Activated naive CD8-positive, alpha-beta T cell (primary cell): ENCODE data around the gene CFAP68.
A peak's percentile ranks its signal among the peaks of the same experiment; 100 is the strongest.
"Not testable (repeated sequence)": the region's sequence is repeated elsewhere in the genome, so short reads cannot be mapped to it uniquely, and the experiment has no call there.

Source experiments
- H3K27ac Mint-ChIP-seq: one replicate; pipeline ENCODE4 v1.8.0; 2021; ENCODE audit warnings: mixed read lengths
- H3K27me3 Mint-ChIP-seq: one replicate; pipeline ENCODE4 v1.8.0; 2021; ENCODE audit warnings: mixed read lengths
- H3K36me3 Mint-ChIP-seq: one replicate; pipeline ENCODE4 v1.8.0; 2021; ENCODE audit warnings: mixed read lengths
- H3K4me1 Mint-ChIP-seq: one replicate; pipeline ENCODE4 v1.8.0; 2021; ENCODE audit warnings: low read depth, mixed read lengths
- H3K4me3 Mint-ChIP-seq: one replicate; pipeline ENCODE4 v1.8.0; 2021; ENCODE audit warnings: mild to moderate bottlenecking, mixed read lengths
- H3K9me3 Mint-ChIP-seq: one replicate; pipeline ENCODE4 v1.8.0; 2021; ENCODE audit warnings: low read depth, mixed read lengths

CFAP68 gene

GRCh38 chr11:111849631-111850030 lies 29.7 kb upstream of the CFAP68 start:
- Mint-ChIP-seq H3K27me3 (no peaks in the 10 kb centered on the region), H3K36me3 (peaks cover 17% of the 10 kb centered on the region), H3K9me3 (no peaks in the 10 kb centered on the region), H3K4me1 (no peaks in the 10 kb centered on the region), H3K4me3 (no peak overlapping the region), H3K27ac (no peak overlapping the region)

GRCh38 chr11:111851067-111851466 lies 28.3 kb upstream of the CFAP68 start:
- Mint-ChIP-seq H3K9me3 (no peaks in the 10 kb centered on the region), H3K36me3 (peaks cover 18% of the 10 kb centered on the region), H3K4me1 (no peaks in the 10 kb centered on the region), H3K27me3 (no peaks in the 10 kb centered on the region), H3K27ac (no peak overlapping the region), H3K4me3 (no peak overlapping the region)

DNA sequence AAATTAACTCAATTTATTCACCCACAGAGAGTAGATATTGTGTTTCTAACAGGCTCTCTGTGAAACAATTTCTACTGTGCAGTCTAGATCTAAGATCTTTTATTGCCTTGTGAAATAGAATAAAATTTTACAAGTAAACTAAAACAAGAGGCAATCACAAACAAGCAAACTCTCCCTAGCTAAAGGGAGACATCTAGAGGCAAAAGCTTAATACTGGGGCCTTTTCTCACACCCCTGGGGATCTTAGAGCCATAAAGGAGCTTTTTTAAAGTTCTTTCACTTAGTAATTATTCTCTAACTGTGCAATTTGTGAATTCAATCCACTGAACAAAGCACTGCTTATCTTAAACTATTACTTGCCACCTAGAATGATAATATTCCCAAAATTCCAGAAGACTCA lies 27.7 kb upstream of the CFAP68 start:
- H3K27me3 Mint-ChIP-seq = no peaks in the 10 kb centered on the region
- no peak overlapping the region for H3K27ac Mint-ChIP-seq
- H3K4me1 Mint-ChIP-seq = no peaks in the 10 kb centered on the region
- no peak overlapping the region for H3K4me3 Mint-ChIP-seq
- H3K36me3 Mint-ChIP-seq = peaks cover 15% of the 10 kb centered on the region
- H3K9me3 Mint-ChIP-seq = no peaks in the 10 kb centered on the region

GRCh38 chr11:111852103-111852502 lies 27.2 kb upstream of the CFAP68 start:
- H3K27me3 Mint-ChIP-seq = no peaks in the 10 kb centered on the region
- H3K9me3 Mint-ChIP-seq = no peaks in the 10 kb centered on the region
- no peaks in the 10 kb centered on the region for H3K4me1 Mint-ChIP-seq
- H3K27ac Mint-ChIP-seq = no peak overlapping the region
- peaks cover 15% of the 10 kb centered on the region for H3K36me3 Mint-ChIP-seq
- H3K4me3 Mint-ChIP-seq = no peak overlapping the region

DNA sequence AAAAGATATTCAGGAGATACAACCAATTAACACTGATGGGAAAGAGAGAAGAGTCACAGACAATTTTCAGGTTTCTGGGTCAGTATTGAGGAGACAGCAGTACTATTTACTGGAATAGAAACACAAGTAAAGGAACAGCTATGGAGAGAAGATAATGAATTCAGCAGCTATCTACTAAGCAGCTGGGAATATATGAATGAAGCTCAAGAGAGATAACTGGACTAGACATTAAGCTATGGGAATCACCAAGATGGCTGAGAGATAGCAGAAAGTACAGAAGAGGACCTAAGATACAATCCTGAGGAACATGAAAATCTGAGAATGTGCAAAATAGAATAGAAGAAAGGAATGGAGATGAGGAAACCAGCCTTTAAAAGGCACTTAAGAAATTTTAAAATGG lies 23.8 kb upstream of the CFAP68 start:
- Mint-ChIP-seq H3K27ac (no peak overlapping the region), H3K9me3 (no peaks in the 10 kb centered on the region), H3K27me3 (no peaks in the 10 kb centered on the region), H3K4me1 (no peaks in the 10 kb centered on the region), H3K4me3 (no peak overlapping the region), H3K36me3 (peaks cover 15% of the 10 kb centered on the region)

DNA sequence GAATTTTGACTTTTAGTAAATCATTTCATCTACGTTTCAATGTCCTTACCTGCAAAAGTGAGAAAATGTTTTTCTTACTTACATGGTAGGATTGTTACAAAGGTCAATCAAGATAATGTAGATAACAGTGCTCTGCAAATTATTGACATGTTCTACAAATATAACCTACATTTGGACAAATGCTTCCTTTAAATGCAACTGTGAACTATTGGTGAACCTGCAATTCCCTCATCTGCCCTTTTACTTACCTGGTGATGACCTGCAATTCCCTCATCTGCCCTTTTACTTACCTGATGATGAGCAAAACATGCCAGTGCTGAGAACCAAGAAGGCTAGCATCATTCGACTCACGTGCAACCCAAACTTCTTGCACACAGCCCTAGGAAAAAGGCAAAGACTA lies 19.1 kb upstream of the CFAP68 start:
- no peaks in the 10 kb centered on the region for H3K4me1 Mint-ChIP-seq
- no peak overlapping the region for H3K4me3 Mint-ChIP-seq
- no peaks in the 10 kb centered on the region for H3K9me3 Mint-ChIP-seq
- no peak overlapping the region for H3K27ac Mint-ChIP-seq
- H3K36me3 Mint-ChIP-seq = peaks cover 9% of the 10 kb centered on the region
- no peaks in the 10 kb centered on the region for H3K27me3 Mint-ChIP-seq

- Mint-ChIP-seq H3K27ac (no peak overlapping the region), H3K36me3 (peaks cover 22% of the 10 kb centered on the region), H3K4me3 (peak overlapping the region; percentile 65), H3K4me1 (peaks cover 30% of the 10 kb centered on the region), H3K9me3 (no peaks in the 10 kb centered on the region), H3K27me3 (no peaks in the 10 kb centered on the region)
Measured at GRCh38 chr11:111870113-111870512, 9.2 kb upstream of the CFAP68 start.

DNA sequence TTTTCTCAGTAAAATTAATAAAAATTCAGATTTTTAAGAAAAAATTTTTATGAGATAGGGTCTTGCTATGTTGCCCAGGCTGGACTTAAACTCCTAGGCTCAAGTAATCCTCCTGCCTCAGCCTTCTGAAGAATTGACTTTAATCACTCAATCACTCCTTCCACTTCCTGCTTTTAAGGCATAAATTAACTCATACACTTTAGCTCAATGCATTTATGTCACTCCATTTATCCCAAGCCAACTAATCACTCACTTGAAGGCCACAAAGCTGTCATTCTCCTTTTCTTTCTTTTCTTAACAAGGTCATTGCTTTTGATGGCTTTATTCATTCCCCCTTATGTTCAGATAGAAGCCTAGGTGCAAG lies 8.8 kb upstream of the CFAP68 start:
- H3K36me3 Mint-ChIP-seq = peaks cover 22% of the 10 kb centered on the region
- peaks cover 31% of the 10 kb centered on the region for H3K4me1 Mint-ChIP-seq
- no peaks in the 10 kb centered on the region for H3K9me3 Mint-ChIP-seq
- no peaks in the 10 kb centered on the region for H3K27me3 Mint-ChIP-seq
- H3K27ac Mint-ChIP-seq = peak overlapping the region; percentile 91
- H3K4me3 Mint-ChIP-seq = peak overlapping the region; percentile 90

- peaks cover 22% of the 10 kb centered on the region for H3K36me3 Mint-ChIP-seq
- peak within 1 kb of the TSS; percentile 90 for H3K4me3 Mint-ChIP-seq
- no peaks in the 10 kb centered on the region for H3K27me3 Mint-ChIP-seq
- H3K27ac Mint-ChIP-seq = peak within 1 kb of the TSS; percentile 91
- peaks cover 31% of the 10 kb centered on the region for H3K4me1 Mint-ChIP-seq
- H3K9me3 Mint-ChIP-seq = no peaks in the 10 kb centered on the region
Measured at GRCh38 chr11:111870886-111871692, 8.3 kb upstream of the CFAP68 start, which contains the start of gene ALG9. TSS of gene ALG9 (minus strand) at chr11:111871581. CDS start at chr11:111871482, 99 bp downstream.

DNA sequence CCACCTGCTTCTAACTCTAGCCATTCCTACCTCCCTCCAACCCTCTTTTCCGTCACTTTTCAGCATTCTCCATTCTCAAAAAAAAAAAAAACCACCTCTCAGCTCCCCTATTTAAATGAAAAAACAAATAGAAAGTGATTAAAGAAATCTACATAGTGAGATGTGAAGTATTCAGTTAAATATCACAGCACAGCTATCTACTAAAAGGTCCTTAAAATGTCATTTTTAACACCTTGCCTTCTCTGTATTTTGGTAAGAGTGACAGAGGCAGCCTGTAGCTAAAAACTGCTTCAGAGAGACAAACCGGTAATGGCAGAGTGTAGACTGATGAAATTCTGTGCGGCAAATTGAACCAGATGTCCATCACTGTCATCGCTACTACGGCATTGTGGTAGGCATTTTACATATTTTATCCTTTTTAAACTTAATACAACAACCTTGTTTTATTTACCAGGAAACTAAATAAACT lies 7.6 kb upstream of the CFAP68 start:
- peak overlapping the region; percentile 90 for H3K4me3 Mint-ChIP-seq
- H3K27ac Mint-ChIP-seq = peak overlapping the region; percentile 85
- no peaks in the 10 kb centered on the region for H3K27me3 Mint-ChIP-seq
- H3K36me3 Mint-ChIP-seq = peaks cover 19% of the 10 kb centered on the region
- H3K4me1 Mint-ChIP-seq = peaks cover 29% of the 10 kb centered on the region
- no peaks in the 10 kb centered on the region for H3K9me3 Mint-ChIP-seq

DNA sequence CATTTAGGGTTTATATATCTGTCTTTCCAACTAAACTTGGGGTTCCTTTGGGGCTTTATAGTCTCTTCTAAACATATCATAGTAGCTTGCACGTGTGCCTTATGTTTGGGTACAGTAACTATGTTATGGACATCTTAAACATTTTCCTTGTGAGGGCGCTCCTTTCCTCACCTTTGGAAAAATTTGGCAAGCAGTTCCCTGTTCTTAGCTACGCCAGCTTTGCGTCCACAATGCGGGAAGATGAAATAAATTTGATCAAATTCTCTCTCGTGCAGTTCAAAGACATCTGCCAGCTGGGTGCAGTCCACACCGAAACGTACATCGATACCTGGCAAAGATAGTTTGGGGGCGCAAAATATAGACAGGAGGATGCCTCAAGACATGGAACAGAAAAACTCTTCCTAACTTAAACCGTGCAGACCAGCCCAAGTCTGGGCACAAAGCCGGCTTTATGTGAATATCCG lies 924 bp upstream of the CFAP68 start:
- peak overlapping the region; percentile 97 for H3K4me3 Mint-ChIP-seq

DNA sequence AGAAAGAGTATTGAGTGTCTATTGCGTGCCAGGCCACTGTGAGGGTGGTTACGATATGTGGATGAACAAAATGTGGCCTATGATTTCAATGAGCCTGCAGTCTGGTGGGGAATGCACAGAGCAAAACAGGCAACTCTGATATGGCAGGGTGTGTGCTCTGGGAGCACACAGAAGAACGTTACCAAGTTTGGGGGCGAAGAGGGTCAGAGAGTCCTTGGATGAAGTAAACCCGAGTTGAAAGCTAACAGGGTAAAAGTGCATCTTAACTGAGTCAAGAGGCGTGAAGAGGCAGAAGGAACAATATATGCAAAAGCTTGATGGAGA lies 258 bp downstream of the CFAP68 start:
- Mint-ChIP-seq H3K36me3 (peaks cover 20% of the 10 kb centered on the region), H3K9me3 (no peaks in the 10 kb centered on the region), H3K27me3 (no peaks in the 10 kb centered on the region), H3K4me3 (peak overlapping the region; percentile 97), H3K4me1 (peaks cover 30% of the 10 kb centered on the region), H3K27ac (peak overlapping the region; percentile 100)

More for the DNA sequence above, 924 bp upstream of the CFAP68 start:
- H3K9me3 Mint-ChIP-seq = no peaks in the 10 kb centered on the region
- H3K27me3 Mint-ChIP-seq = no peaks in the 10 kb centered on the region
- H3K27ac Mint-ChIP-seq = peak overlapping the region; percentile 100
- peaks cover 16% of the 10 kb centered on the region for H3K36me3 Mint-ChIP-seq
- peaks cover 30% of the 10 kb centered on the region for H3K4me1 Mint-ChIP-seq

DNA sequence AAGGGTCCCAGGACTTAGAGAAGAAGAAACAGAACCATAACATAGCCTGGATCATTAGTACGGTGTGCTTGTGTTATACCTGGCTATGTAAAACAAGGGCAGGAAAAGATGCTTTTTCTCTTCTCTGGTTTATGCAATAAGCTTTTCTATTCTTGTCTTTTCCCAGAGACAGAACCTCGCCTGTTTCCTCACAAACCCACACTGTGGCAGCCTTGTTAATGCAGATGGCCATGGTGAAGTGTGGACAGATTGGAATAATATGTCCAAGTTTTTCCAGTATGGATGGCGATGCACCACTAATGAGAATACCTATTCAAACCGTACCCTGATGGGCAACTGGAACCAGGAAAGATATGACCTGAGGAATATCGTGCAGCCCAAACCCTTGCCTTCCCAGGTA lies 2.9 kb downstream of the CFAP68 start:
- Mint-ChIP-seq H3K4me3 (no peak overlapping the region), H3K27ac (no peak overlapping the region), H3K4me1 (peaks cover 22% of the 10 kb centered on the region)

GRCh38 chr11:111885053-111885452 lies 5.7 kb downstream of the CFAP68 start:
- peaks cover 13% of the 10 kb centered on the region for H3K36me3 Mint-ChIP-seq
- H3K9me3 Mint-ChIP-seq, H3K27me3 Mint-ChIP-seq, H3K4me1 Mint-ChIP-seq, H3K27ac Mint-ChIP-seq, H3K4me3 Mint-ChIP-seq: not testable (repeated sequence)

More for the DNA sequence above, 2.9 kb downstream of the CFAP68 start:
- Mint-ChIP-seq H3K27me3 (no peaks in the 10 kb centered on the region), H3K36me3 (peaks cover 16% of the 10 kb centered on the region), H3K9me3 (no peaks in the 10 kb centered on the region)

GRCh38 chr11:111886032-111886431 lies 6.7 kb downstream of the CFAP68 start:
- H3K4me3 Mint-ChIP-seq = no peak overlapping the region
- peaks cover 13% of the 10 kb centered on the region for H3K36me3 Mint-ChIP-seq
- no peaks in the 10 kb centered on the region for H3K4me1 Mint-ChIP-seq
- no peaks in the 10 kb centered on the region for H3K9me3 Mint-ChIP-seq
- H3K27ac Mint-ChIP-seq = no peak overlapping the region
- H3K27me3 Mint-ChIP-seq = no peaks in the 10 kb centered on the region

DNA sequence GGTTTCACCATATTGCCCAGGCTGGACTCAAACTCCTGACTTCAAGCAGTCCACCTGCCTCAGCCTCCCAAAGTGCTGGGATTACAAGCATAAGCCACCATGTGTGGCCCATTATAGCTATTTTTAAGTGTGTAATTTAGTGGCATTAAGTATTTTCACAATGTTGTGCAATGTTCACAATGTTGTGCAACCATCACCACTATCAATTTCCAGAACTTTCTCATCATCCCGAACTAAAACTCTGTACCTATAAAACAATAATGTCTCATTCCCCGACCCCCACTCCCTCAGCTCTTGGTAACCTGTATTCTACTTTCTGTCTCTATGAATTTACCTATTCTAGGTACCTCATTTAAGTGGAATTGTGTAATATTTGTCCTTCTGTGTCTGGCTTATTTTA lies 7.5 kb downstream of the CFAP68 start:
- Mint-ChIP-seq H3K36me3 (peaks cover 13% of the 10 kb centered on the region), H3K9me3 (no peaks in the 10 kb centered on the region), H3K27ac (no peak overlapping the region), H3K27me3 (no peaks in the 10 kb centered on the region), H3K4me1 (no peaks in the 10 kb centered on the region), H3K4me3 (no peak overlapping the region)
